ENCODE measurements around the gene OSBPL2. TPM values are rescaled to one million over a fixed set of nuclear protein-coding genes. Genes with fewer than 3 reads are reported as not detected.

Gene OSBPL2
- polyA plus RNA-seq, 1 experiment, result 20.5 TPM

DNA sequence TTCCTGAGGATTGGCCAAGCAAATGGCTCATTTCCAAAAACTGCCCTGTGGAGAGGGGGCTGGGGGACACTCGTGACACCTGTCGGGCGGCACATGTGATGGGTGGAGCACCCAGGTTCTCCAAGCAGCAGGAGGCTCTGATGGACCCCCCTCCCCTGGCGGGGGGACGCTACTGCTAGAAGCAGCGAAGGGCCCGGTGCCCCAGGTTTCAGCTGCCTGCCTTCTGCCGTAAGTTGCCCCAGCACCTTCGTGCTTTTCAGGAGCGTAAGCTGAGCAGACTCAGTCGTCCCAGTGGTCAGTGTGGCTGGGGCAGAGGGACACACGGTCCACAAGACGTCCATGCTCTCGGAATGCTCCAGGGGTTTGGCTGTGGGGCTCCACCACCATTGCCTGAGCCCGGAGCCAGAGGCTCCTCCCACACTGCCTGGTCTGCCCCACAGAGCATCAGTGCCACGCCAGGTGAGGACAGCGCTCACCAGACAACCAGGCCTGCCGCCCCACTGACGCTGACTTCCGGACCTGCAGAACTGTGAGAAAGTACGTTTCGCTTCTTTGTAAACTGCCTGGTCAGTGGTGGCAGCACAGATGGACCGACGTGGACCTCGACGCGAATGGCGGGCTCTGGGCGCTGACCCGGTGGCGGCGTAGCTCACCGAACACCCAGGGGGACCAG, 60.4 kb downstream of the OSBPL2 start:
- TF ChIP-seq, protein P1, sequence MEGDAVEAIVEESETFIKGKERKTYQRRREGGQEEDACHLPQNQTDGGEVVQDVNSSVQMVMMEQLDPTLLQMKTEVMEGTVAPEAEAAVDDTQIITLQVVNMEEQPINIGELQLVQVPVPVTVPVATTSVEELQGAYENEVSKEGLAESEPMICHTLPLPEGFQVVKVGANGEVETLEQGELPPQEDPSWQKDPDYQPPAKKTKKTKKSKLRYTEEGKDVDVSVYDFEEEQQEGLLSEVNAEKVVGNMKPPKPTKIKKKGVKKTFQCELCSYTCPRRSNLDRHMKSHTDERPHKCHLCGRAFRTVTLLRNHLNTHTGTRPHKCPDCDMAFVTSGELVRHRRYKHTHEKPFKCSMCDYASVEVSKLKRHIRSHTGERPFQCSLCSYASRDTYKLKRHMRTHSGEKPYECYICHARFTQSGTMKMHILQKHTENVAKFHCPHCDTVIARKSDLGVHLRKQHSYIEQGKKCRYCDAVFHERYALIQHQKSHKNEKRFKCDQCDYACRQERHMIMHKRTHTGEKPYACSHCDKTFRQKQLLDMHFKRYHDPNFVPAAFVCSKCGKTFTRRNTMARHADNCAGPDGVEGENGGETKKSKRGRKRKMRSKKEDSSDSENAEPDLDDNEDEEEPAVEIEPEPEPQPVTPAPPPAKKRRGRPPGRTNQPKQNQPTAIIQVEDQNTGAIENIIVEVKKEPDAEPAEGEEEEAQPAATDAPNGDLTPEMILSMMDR (IDR thresholded peaks at IDR 0.05; ENCODE audit: insufficient read depth, low read depth, low read length), result no peak
- POLR2A ChIA-PET, result no interaction called here
- no peaks in the 10 kb centered on the region for H3K27me3 ChIP-seq (ENCODE audit: control insufficient read depth, insufficient read depth, low read length)
- H3K4me3 ChIP-seq (ENCODE audit: low read depth, low read length), result no peak overlapping the region
- peaks cover 19% of the 10 kb centered on the region for H3K36me3 ChIP-seq (ENCODE audit: control insufficient read depth, insufficient read depth, low read length)
- DNase-seq (ENCODE audit: low read depth), result no peak
- CTCF ChIA-PET, result interaction anchor here (1.4 to 5.4 kb wide), 2 partner anchors 77 to 84 kb away, joined by 4 to 39 read pairs; no protein-coding TSS in a partner anchor

DNA sequence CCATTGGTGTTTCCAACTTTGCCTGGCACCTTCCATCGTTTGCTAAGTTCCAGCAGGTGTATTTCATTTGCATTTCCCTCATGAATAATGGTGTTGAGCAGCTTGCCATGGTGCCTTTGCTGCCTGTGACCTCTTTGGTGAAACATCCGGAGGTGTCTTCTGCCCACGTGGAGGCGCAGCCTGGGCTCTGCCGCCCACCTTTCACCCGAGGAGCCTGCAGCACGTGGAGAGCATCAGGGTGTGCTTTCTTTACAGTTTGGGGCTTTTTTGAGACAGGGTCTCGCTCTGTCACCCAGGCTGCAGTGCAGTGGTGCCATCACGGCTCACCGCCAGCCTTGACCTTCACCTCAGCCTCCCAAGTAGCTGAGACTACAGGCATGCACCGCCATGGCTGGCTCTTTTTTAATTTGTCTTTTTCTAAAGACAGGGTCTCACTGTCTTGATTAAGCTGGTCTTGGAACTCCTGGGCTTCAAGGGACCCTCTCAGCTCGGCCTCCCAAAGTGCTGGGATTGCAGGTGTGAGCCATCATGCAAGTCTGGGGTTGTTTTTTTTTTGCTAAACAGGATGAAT, 61.4 kb downstream of the OSBPL2 start:
- ChIA-PET POLR2A (no interaction called here), CTCF (interaction anchor here (0.6 to 5.4 kb wide), 3 partner anchors 60 to 83 kb away, joined by 4 to 39 read pairs (median 4); no protein-coding TSS in a partner anchor)
- Histone ChIP-seq H3K36me3 (ENCODE audit: control insufficient read depth, insufficient read depth, low read length) (peaks cover 16% of the 10 kb centered on the region), H3K4me3 (ENCODE audit: low read depth, low read length) (no peak overlapping the region), H3K27me3 (ENCODE audit: control insufficient read depth, insufficient read depth, low read length) (no peaks in the 10 kb centered on the region)
- TF ChIP-seq, protein P1 (IDR thresholded peaks at IDR 0.05; ENCODE audit: insufficient read depth, low read depth, low read length), result no peak
- DNase-seq (ENCODE audit: low read depth), result no peak

DNA sequence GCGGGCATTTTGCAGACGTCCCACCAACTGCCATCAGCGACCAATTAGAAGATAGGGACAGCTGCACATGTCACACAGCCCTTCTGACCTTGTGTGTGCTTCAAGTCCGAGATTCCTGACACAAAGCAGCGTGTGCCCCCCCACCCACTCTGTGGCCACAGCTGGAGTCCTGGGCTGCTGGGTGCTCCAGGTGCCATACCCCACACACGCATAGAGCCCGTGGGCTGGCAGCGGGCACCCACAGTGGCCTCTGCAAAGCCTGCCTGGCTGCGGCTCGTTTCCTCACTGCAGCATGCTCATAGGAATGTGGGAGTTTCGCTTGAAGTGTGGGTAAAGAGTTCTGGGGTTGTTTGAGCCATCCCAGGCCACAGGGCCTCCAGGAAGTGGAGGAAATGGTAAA, 62.0 kb downstream of the OSBPL2 start:
- Histone ChIP-seq H3K4me3 (ENCODE audit: low read depth, low read length) (no peak overlapping the region), H3K27me3 (ENCODE audit: control insufficient read depth, insufficient read depth, low read length) (no peaks in the 10 kb centered on the region), H3K36me3 (ENCODE audit: control insufficient read depth, insufficient read depth, low read length) (peaks cover 14% of the 10 kb centered on the region)
- ChIA-PET CTCF (interaction anchor here (1.2 to 6.9 kb wide), 5 partner anchors 9 to 87 kb away, joined by 3 to 55 read pairs (median 24); partner anchors contain the start of genes LAMA5 and RPS21), POLR2A (no interaction called here)
- no peak for DNase-seq (ENCODE audit: low read depth)
- TF ChIP-seq, protein P1 (IDR thresholded peaks at IDR 0.05; ENCODE audit: insufficient read depth, low read depth, low read length), result no peak

DNA sequence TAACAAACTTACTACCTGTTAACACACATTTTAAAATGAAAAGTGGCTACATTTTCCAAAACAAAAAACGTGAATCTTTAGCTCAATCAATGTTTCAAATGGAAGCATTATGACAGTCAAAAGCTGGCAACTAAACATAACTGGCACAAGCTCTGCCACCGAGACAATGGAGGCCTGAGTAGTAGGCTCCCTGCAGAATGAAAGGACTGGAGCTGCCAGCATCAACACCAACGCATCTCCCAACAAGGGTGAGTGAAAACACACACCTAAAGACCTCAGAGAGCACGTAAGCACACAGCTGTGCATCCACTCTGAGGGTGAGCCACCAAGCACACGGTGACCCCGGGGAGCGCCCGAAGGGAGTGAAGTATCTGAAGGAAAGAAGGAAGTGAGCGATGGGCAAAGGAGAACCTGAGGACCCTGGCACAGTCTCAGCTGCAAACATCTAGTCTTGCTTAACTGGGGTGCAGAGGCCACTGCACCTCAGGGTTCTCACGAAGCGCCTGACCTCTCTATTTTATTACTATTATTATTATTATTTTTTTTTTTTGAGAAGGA, 62.9 kb downstream of the OSBPL2 start:
- ChIA-PET POLR2A (no interaction called here), CTCF (interaction anchor here (0.7 to 6.9 kb wide), 6 partner anchors 10 to 104 kb away, joined by 3 to 55 read pairs (median 22); partner anchors contain the start of genes LAMA5 and RPS21)
- no peak for DNase-seq (ENCODE audit: low read depth)
- TF ChIP-seq, protein P1 (IDR thresholded peaks at IDR 0.05; ENCODE audit: insufficient read depth, low read depth, low read length), result no peak
- no peaks in the 10 kb centered on the region for H3K27me3 ChIP-seq (ENCODE audit: control insufficient read depth, insufficient read depth, low read length)
- H3K36me3 ChIP-seq (ENCODE audit: control insufficient read depth, insufficient read depth, low read length), result peaks cover 10% of the 10 kb centered on the region
- H3K4me3 ChIP-seq (ENCODE audit: low read depth, low read length), result no peak overlapping the region

DNA sequence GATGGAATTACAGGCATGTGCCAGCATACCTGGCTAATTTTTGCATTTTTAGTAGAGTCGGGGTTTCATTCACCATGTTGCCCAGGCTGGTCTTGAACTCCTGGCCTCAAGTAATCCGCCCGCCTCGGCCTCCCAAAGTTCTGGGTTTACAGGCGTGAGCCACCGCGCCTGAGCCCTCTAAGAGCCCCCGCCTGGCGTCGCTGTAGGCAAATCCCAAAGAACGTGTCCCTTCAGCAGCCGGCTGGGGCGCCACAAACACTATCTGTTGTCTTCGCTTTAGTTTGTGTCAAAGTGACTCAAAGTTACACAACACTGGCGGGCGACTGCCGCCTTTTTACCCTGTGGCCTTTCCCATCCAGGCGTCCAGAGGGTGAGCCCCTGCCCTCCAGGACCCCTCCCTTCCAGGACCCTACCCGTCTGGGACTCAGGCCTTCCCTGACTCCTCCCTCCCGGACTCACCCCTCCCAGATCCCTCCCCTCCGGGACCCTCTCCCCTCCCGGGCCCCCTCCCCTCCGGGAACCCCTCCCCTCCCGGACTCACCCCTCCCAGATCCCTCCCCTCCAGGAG, 63.5 kb downstream of the OSBPL2 start:
- ChIA-PET CTCF (interaction anchor here (0.6 to 6.9 kb wide), 13 partner anchors 9 to 103 kb away, joined by 3 to 55 read pairs (median 4); partner anchors contain the start of genes LAMA5 and RPS21), POLR2A (no interaction called here)
- peak overlapping the region; percentile 84 for H3K4me3 ChIP-seq (ENCODE audit: low read depth, low read length)
- peaks cover 12% of the 10 kb centered on the region for H3K36me3 ChIP-seq (ENCODE audit: control insufficient read depth, insufficient read depth, low read length)
- no peaks in the 10 kb centered on the region for H3K27me3 ChIP-seq (ENCODE audit: control insufficient read depth, insufficient read depth, low read length)
- DNase-seq (ENCODE audit: low read depth), result peak; percentile 52
- TF ChIP-seq, protein P1 (IDR thresholded peaks at IDR 0.05; ENCODE audit: insufficient read depth, low read depth, low read length), result peak; percentile 95
